ENCODE results near the gene MUSK.
"Not testable (repeated sequence)": the region's sequence is repeated elsewhere in the genome, so short reads cannot be mapped to it uniquely, and the experiment has no call there.

MUSK gene

GRCh38 chr9:110691002-110691549 is 22.5 kb downstream of the MUSK start:
- no peak overlapping the region for H3K4me3 ChIP-seq (ENCODE audit: insufficient read depth in 1 of 2, low read depth in 1 of 2, low read length in 2 of 2)
- no peak overlapping the region for H2BK15ac ChIP-seq (ENCODE audit: low read depth, poor library complexity, severe bottlenecking)
- H2AK5ac ChIP-seq (ENCODE audit: low read length, severe bottlenecking) = no peak overlapping the region
- H4K91ac ChIP-seq (ENCODE audit: low read length) = no peak overlapping the region
- no peak overlapping the region for H3K4ac ChIP-seq (ENCODE audit: low read depth in 1 of 2, low read length in 2 of 2)
- no peak overlapping the region for H3K23ac ChIP-seq (ENCODE audit: low read length in 2 of 2)
- H2BK120ac ChIP-seq (ENCODE audit: low read depth, low read length) = no peak overlapping the region
- no peak overlapping the region for H3K4me2 ChIP-seq (ENCODE audit: low read length, poor library complexity, severe bottlenecking)
- no peak overlapping the region for H2BK5ac ChIP-seq (ENCODE audit: low read depth, low read length, poor library complexity, severe bottlenecking)
- H3K4me1 ChIP-seq (ENCODE audit: control insufficient read depth, insufficient read depth, low read depth, low read length) = no peaks in the 10 kb centered on the region
- H2AFZ ChIP-seq (ENCODE audit: low read depth, low read length) = no peak overlapping the region
- H3K27ac ChIP-seq (ENCODE audit: low read length, poor library complexity, severe bottlenecking) = no peak overlapping the region
- no peak overlapping the region for H3K18ac ChIP-seq (ENCODE audit: low read depth in 1 of 2, low read length in 2 of 2)
- H3K27me3 ChIP-seq (ENCODE audit: control insufficient read depth in 1 of 2, insufficient read depth in 1 of 2, low read length in 2 of 2) = no peaks in the 10 kb centered on the region
- no peak overlapping the region for H4K8ac ChIP-seq (ENCODE audit: low read length)
- no peaks in the 10 kb centered on the region for H3K9me3 ChIP-seq (ENCODE audit: control insufficient read depth, low read length)
- DNase-seq = peak; percentile 33
- no peaks in the 10 kb centered on the region for H3K79me1 ChIP-seq (replicated peaks; ENCODE audit: low read length, poor library complexity, severe bottlenecking)
- H3K14ac ChIP-seq (ENCODE audit: low read length in 2 of 2) = no peak overlapping the region
- no peak overlapping the region for H2BK12ac ChIP-seq (ENCODE audit: low read length in 2 of 2)
- no peak overlapping the region for H3K9ac ChIP-seq (ENCODE audit: low read length)
- 82% methylated on average over 5 of the region's 5 CpGs for WGBS
- H3K36me3 ChIP-seq (ENCODE audit: control insufficient read depth in 1 of 2, insufficient read depth in 2 of 2, low read depth in 1 of 2, low read length in 2 of 2) = no peaks in the 10 kb centered on the region

- 73% methylated on average over 2 of the region's 5 CpGs for WGBS
- not testable (repeated sequence) for H3K4me1 ChIP-seq (ENCODE audit: control insufficient read depth, insufficient read depth, low read depth, low read length); H2BK5ac ChIP-seq (ENCODE audit: low read depth, low read length, poor library complexity, severe bottlenecking)
Observed at GRCh38 chr9:110695846-110696245, 27.3 kb downstream of the MUSK start.

GRCh38 chr9:110700953-110701352 is 32.4 kb downstream of the MUSK start:
- H4K8ac ChIP-seq (ENCODE audit: low read length) = no peak overlapping the region
- H3K36me3 ChIP-seq (ENCODE audit: control insufficient read depth in 1 of 2, insufficient read depth in 2 of 2, low read depth in 1 of 2, low read length in 2 of 2) = no peaks in the 10 kb centered on the region
- H3K18ac ChIP-seq (ENCODE audit: low read depth in 1 of 2, low read length in 2 of 2) = no peak overlapping the region
- 29% methylated on average over 1 of the region's 1 CpG for WGBS
- no peak overlapping the region for H4K91ac ChIP-seq (ENCODE audit: low read length)
- H3K4ac ChIP-seq (ENCODE audit: low read depth in 1 of 2, low read length in 2 of 2) = no peak overlapping the region
- H3K4me1 ChIP-seq (ENCODE audit: control insufficient read depth, insufficient read depth, low read depth, low read length) = no peaks in the 10 kb centered on the region
- no peak overlapping the region for H2BK5ac ChIP-seq (ENCODE audit: low read depth, low read length, poor library complexity, severe bottlenecking)
- H2BK15ac ChIP-seq (ENCODE audit: low read depth, poor library complexity, severe bottlenecking) = no peak overlapping the region
- no peak overlapping the region for H3K14ac ChIP-seq (ENCODE audit: low read length in 2 of 2)
- H2BK12ac ChIP-seq (ENCODE audit: low read length in 2 of 2) = no peak overlapping the region
- no peak overlapping the region for H2BK120ac ChIP-seq (ENCODE audit: low read depth, low read length)
- no peaks in the 10 kb centered on the region for H3K27me3 ChIP-seq (ENCODE audit: control insufficient read depth in 1 of 2, insufficient read depth in 1 of 2, low read length in 2 of 2)
- no peak overlapping the region for H2AFZ ChIP-seq (ENCODE audit: low read depth, low read length)
- peak overlapping the region in 1 of 2 experiments; percentile 11 for H3K4me3 ChIP-seq (ENCODE audit: insufficient read depth in 1 of 2, low read depth in 1 of 2, low read length in 2 of 2)
- no peak overlapping the region for H3K4me2 ChIP-seq (ENCODE audit: low read length, poor library complexity, severe bottlenecking)
- no peaks in the 10 kb centered on the region for H3K79me1 ChIP-seq (replicated peaks; ENCODE audit: low read length, poor library complexity, severe bottlenecking)
- peaks cover 5% of the 10 kb centered on the region for H3K9me3 ChIP-seq (ENCODE audit: control insufficient read depth, low read length)
- no peak overlapping the region for H3K27ac ChIP-seq (ENCODE audit: low read length, poor library complexity, severe bottlenecking)
- H3K9ac ChIP-seq (ENCODE audit: low read length) = peak overlapping the region; percentile 14
- H2AK5ac ChIP-seq (ENCODE audit: low read length, severe bottlenecking) = no peak overlapping the region
- DNase-seq = peak; percentile 26
- H3K23ac ChIP-seq (ENCODE audit: low read length in 2 of 2) = no peak overlapping the region

More at GRCh38 chr9:110695846-110696245, 27.3 kb downstream of the MUSK start:
- H3K23ac ChIP-seq (ENCODE audit: low read length in 2 of 2); H3K36me3 ChIP-seq (ENCODE audit: control insufficient read depth in 1 of 2, insufficient read depth in 2 of 2, low read depth in 1 of 2, low read length in 2 of 2); H3K14ac ChIP-seq (ENCODE audit: low read length in 2 of 2); DNase-seq; H2AFZ ChIP-seq (ENCODE audit: low read depth, low read length); H3K27ac ChIP-seq (ENCODE audit: low read length, poor library complexity, severe bottlenecking); H3K9me3 ChIP-seq (ENCODE audit: control insufficient read depth, low read length); H2BK15ac ChIP-seq (ENCODE audit: low read depth, poor library complexity, severe bottlenecking); H2BK120ac ChIP-seq (ENCODE audit: low read depth, low read length); H2BK12ac ChIP-seq (ENCODE audit: low read length in 2 of 2); H3K4me2 ChIP-seq (ENCODE audit: low read length, poor library complexity, severe bottlenecking); H3K4ac ChIP-seq (ENCODE audit: low read depth in 1 of 2, low read length in 2 of 2); H3K4me3 ChIP-seq (ENCODE audit: insufficient read depth in 1 of 2, low read depth in 1 of 2, low read length in 2 of 2); H3K18ac ChIP-seq (ENCODE audit: low read depth in 1 of 2, low read length in 2 of 2); H4K8ac ChIP-seq (ENCODE audit: low read length); H4K91ac ChIP-seq (ENCODE audit: low read length); H3K79me1 ChIP-seq (replicated peaks; ENCODE audit: low read length, poor library complexity, severe bottlenecking); H2AK5ac ChIP-seq (ENCODE audit: low read length, severe bottlenecking); H3K27me3 ChIP-seq (ENCODE audit: control insufficient read depth in 1 of 2, insufficient read depth in 1 of 2, low read length in 2 of 2): not testable (repeated sequence)
- peak overlapping the region; percentile 80 for H3K9ac ChIP-seq (ENCODE audit: low read length)

GRCh38 chr9:110703669-110704068 is 35.1 kb downstream of the MUSK start:
- Histone ChIP-seq H3K27me3 (ENCODE audit: control insufficient read depth in 1 of 2, insufficient read depth in 1 of 2, low read length in 2 of 2) (no peaks in the 10 kb centered on the region), H3K36me3 (ENCODE audit: control insufficient read depth in 1 of 2, insufficient read depth in 2 of 2, low read depth in 1 of 2, low read length in 2 of 2) (no peaks in the 10 kb centered on the region), H3K23ac (ENCODE audit: low read length in 2 of 2) (no peak overlapping the region), H3K14ac (ENCODE audit: low read length in 2 of 2) (no peak overlapping the region), H3K9me3 (ENCODE audit: control insufficient read depth, low read length) (peaks cover 5% of the 10 kb centered on the region), H2BK5ac (ENCODE audit: low read depth, low read length, poor library complexity, severe bottlenecking) (no peak overlapping the region), H4K91ac (ENCODE audit: low read length) (no peak overlapping the region), H3K27ac (ENCODE audit: low read length, poor library complexity, severe bottlenecking) (no peak overlapping the region), H2AK5ac (ENCODE audit: low read length, severe bottlenecking) (no peak overlapping the region), H3K4me2 (ENCODE audit: low read length, poor library complexity, severe bottlenecking) (no peak overlapping the region), H3K18ac (ENCODE audit: low read depth in 1 of 2, low read length in 2 of 2) (no peak overlapping the region), H2BK120ac (ENCODE audit: low read depth, low read length) (no peak overlapping the region), H4K8ac (ENCODE audit: low read length) (no peak overlapping the region), H2BK15ac (ENCODE audit: low read depth, poor library complexity, severe bottlenecking) (no peak overlapping the region), H3K9ac (ENCODE audit: low read length) (no peak overlapping the region), H2AFZ (ENCODE audit: low read depth, low read length) (no peak overlapping the region), H3K4me1 (ENCODE audit: control insufficient read depth, insufficient read depth, low read depth, low read length) (no peaks in the 10 kb centered on the region), H3K79me1 (replicated peaks; ENCODE audit: low read length, poor library complexity, severe bottlenecking) (no peaks in the 10 kb centered on the region), H3K4ac (ENCODE audit: low read depth in 1 of 2, low read length in 2 of 2) (no peak overlapping the region), H2BK12ac (ENCODE audit: low read length in 2 of 2) (no peak overlapping the region), H3K4me3 (ENCODE audit: insufficient read depth in 1 of 2, low read depth in 1 of 2, low read length in 2 of 2) (no peak overlapping the region)
- no peak for DNase-seq
- WGBS = no CpG with 5 or more reads among the region's 2 CpGs

Measured in mesenchymal stem cell (in vitro differentiated cells and primary cell).